ENCODE measurements around the gene HEXD. TPM values are rescaled to one million over a fixed set of nuclear protein-coding genes. Genes with fewer than 3 reads are reported as not detected.

HEXD gene
- total and polyA plus RNA-seq, 2 of the 8 experiments (the other 6 are each of a cell fraction or from before 2014, with no cell fraction given), result 20.6 to 21.8 TPM

GRCh38 chr17:82399041-82399441 is 19.1 kb upstream of the HEXD start (continued):
- no peak for TF ChIP-seq CTCF (IDR thresholded peaks at IDR 0.05; ENCODE audit: control extremely low read depth in 1 of 3, insufficient read depth in 1 of 3, low read depth in 1 of 3, low read length in 3 of 3)
- no peak for TF ChIP-seq ATF3 (IDR thresholded peaks at IDR 0.05; ENCODE audit: insufficient read depth, low read depth, low read length)
- no peak for TF ChIP-seq POLR2A (IDR thresholded peaks at IDR 0.05; ENCODE audit: control extremely low read depth in 1 of 2, low read depth in 2 of 2, low read length in 2 of 2)
- no peak for TF ChIP-seq HDAC2 (IDR thresholded peaks at IDR 0.05; ENCODE audit: borderline replicate concordance in 1 of 2, low read depth in 2 of 2, low read length in 2 of 2)
